ENCODE results near the gene NFATC3. TPM values are rescaled to one million over a fixed set of nuclear protein-coding genes. Genes with fewer than 3 reads are reported as not detected.
"Not testable (repeated sequence)": the region's sequence is repeated elsewhere in the genome, so short reads cannot be mapped to it uniquely, and the experiment has no call there.

NFATC3 gene
- total RNA-seq, 1 experiment from 2014 or later: 37.2 TPM

- H3K9me3 ChIP-seq (ENCODE audit: insufficient read depth, low read depth): no peaks in the 10 kb centered on the region
- POLR2A ChIA-PET (ENCODE audit: unreplicated experiment): no interaction called here
- no peaks in the 10 kb centered on the region for H3K36me3 ChIP-seq (ENCODE audit: low read depth)
- H3K27me3 ChIP-seq (ENCODE audit: insufficient read depth, low read depth): no peaks in the 10 kb centered on the region
- H3K27ac ChIP-seq: no peak overlapping the region
- H4K20me1 ChIP-seq (ENCODE audit: insufficient read depth): no peaks in the 10 kb centered on the region
- CTCF ChIA-PET: no interaction called here
- H3K4me1 ChIP-seq (replicated peaks; ENCODE audit: insufficient read depth): no peaks in the 10 kb centered on the region
- intact Hi-C loops (cut with micrococcal nuclease; ENCODE audit: unreplicated experiment): no loop called here
- BruUV-seq (replicated peaks): no TSS peak
- no peak for TF ChIP-seq CTCF (conservative IDR thresholded peaks at IDR 0.05)
- TF ChIP-seq EZH2 (IDR thresholded peaks at IDR 0.05; ENCODE audit: low read depth): no peak
- DNase-seq: no peak
- H3K4me2 ChIP-seq: no peak overlapping the region
- H3K4me3 ChIP-seq: no peak overlapping the region
- H3K79me2 ChIP-seq (ENCODE audit: low read depth): no peaks in the 10 kb centered on the region
- H3K9me2 ChIP-seq (ENCODE audit: insufficient read depth): no peaks in the 10 kb centered on the region
- H2AFZ ChIP-seq: no peak overlapping the region
- H3F3A ChIP-seq (ENCODE audit: insufficient read depth, low read depth): no peaks in the 10 kb centered on the region
These were observed 46.9 kb downstream of the NFATC3 start for GRCh38 chr16:68131813-68132706.

- intact Hi-C loops (cut with micrococcal nuclease; ENCODE audit: unreplicated experiment); H3K9me2 ChIP-seq (ENCODE audit: insufficient read depth); H3K27me3 ChIP-seq (ENCODE audit: insufficient read depth, low read depth); BruUV-seq (replicated peaks); H3K4me3 ChIP-seq; H3F3A ChIP-seq (ENCODE audit: insufficient read depth, low read depth); H3K27ac ChIP-seq; H4K20me1 ChIP-seq (ENCODE audit: insufficient read depth); H3K9me3 ChIP-seq (ENCODE audit: insufficient read depth, low read depth); POLR2A ChIA-PET (ENCODE audit: unreplicated experiment); H3K4me1 ChIP-seq (replicated peaks; ENCODE audit: insufficient read depth); CTCF ChIA-PET; DNase-seq; H3K79me2 ChIP-seq (ENCODE audit: low read depth); H3K4me2 ChIP-seq; H3K36me3 ChIP-seq (ENCODE audit: low read depth); H2AFZ ChIP-seq: not testable (repeated sequence)
These were observed 47.8 kb downstream of the NFATC3 start for GRCh38 chr16:68133000-68133399.

- CTCF ChIA-PET: no interaction called here
- intact Hi-C loops (cut with micrococcal nuclease; ENCODE audit: unreplicated experiment): no loop called here
- no peak overlapping the region for H3K27ac ChIP-seq
- no peak for TF ChIP-seq EZH2 (IDR thresholded peaks at IDR 0.05; ENCODE audit: low read depth)
- no peak for TF ChIP-seq CTCF (conservative IDR thresholded peaks at IDR 0.05)
- H3K79me2 ChIP-seq (ENCODE audit: low read depth): no peaks in the 10 kb centered on the region
- no peaks in the 10 kb centered on the region for H3K9me2 ChIP-seq (ENCODE audit: insufficient read depth)
- POLR2A ChIA-PET (ENCODE audit: unreplicated experiment): no interaction called here
- no peaks in the 10 kb centered on the region for H3K27me3 ChIP-seq (ENCODE audit: insufficient read depth, low read depth)
- H4K20me1 ChIP-seq (ENCODE audit: insufficient read depth): no peaks in the 10 kb centered on the region
- H3K4me3 ChIP-seq: no peak overlapping the region
- no peaks in the 10 kb centered on the region for H3F3A ChIP-seq (ENCODE audit: insufficient read depth, low read depth)
- BruUV-seq (replicated peaks): no TSS peak
- no peak overlapping the region for H3K4me2 ChIP-seq
- H3K36me3 ChIP-seq (ENCODE audit: low read depth): 0 out of 2 replicates have a peak, but pooled peaks cover 3% of the 10 kb centered on the region
- no peak for DNase-seq
- no peaks in the 10 kb centered on the region for H3K4me1 ChIP-seq (replicated peaks; ENCODE audit: insufficient read depth)
- H3K9me3 ChIP-seq (ENCODE audit: insufficient read depth, low read depth): no peaks in the 10 kb centered on the region
- no peak overlapping the region for H2AFZ ChIP-seq
These were observed 49.5 kb downstream of the NFATC3 start for GRCh38 chr16:68134644-68135043.

All from PC-9 (cell line).